Measurements from ENCODE around the gene P2RY6. TPM values are rescaled to one million over a fixed set of nuclear protein-coding genes. Genes with fewer than 3 reads are reported as not detected.

The P2RY6 gene
- total RNA-seq, 1 experiment from 2014 or later = not detected

DNA sequence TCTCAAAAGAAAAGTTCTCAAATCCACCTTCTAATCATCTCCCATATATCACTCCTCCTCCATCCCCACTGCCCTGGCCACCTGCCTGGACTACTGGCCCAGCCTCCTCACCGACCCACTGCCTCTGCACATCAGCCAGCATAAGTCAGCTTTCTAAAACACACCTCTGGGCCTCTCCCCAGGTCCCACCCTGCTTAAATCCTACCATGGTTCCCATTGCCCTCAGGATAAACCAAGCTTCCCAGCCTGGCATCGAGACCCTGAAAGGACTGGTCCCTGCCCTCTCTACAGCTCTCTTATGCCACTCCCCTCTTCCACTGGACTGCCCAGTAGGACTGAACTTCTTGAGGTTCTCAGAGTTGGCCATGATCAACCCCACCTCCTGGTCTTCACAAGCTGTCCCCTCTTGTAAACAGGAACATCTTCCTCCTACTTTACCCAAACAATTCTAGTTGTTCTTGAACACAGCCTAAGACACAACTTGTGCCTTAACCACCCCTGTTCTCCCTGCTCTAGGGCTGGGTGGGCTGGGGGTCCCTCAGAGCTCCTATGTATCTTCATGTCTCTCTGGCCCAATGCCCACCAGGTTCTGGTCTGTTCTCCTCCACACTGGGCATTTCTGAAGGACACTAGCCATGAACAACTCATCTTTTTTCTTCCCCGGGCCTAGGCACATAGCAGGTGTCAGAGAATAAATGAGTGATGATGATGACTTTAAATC lies 12.6 kb upstream of the P2RY6 start:
- peak overlapping the region in 1 of 3 experiments; percentile 17; a peak in 1 of 7 replicates for H3K27ac Mint-ChIP-seq
- Histone ChIP-seq H3K23ac (ENCODE audit: insufficient read length, low read depth, low read length) (no peak overlapping the region), H3K18ac (ENCODE audit: insufficient read length, low read depth, low read length) (no peak overlapping the region), H3T11ph (ENCODE audit: low read length) (no peak overlapping the region), H2BK15ac (ENCODE audit: low read depth, low read length) (no peak overlapping the region), H3K9ac (ENCODE audit: extremely low read depth, insufficient read length, low read length) (no peak overlapping the region), H3K9me3 (ENCODE audit: control insufficient read depth, low read depth, low read length) (no peaks in the 10 kb centered on the region), H3K4me2 (ENCODE audit: insufficient read depth, insufficient read length, low read length) (no peak overlapping the region), H4K8ac (replicated peaks; ENCODE audit: insufficient read length, low read depth, low read length) (no peak overlapping the region), H4K91ac (ENCODE audit: insufficient read length, low read depth, low read length) (no peak overlapping the region), H4K5ac (ENCODE audit: insufficient read length, low read depth, low read length) (no peak overlapping the region), H2AFZ (ENCODE audit: low read length) (no peak overlapping the region), H2AK5ac (ENCODE audit: insufficient read length, low read length) (no peak overlapping the region), H2BK5ac (ENCODE audit: insufficient read length, low read length) (no peak overlapping the region), H4K20me1 (ENCODE audit: control insufficient read depth, insufficient read depth, insufficient read length) (no peaks in the 10 kb centered on the region), H3K23me2 (ENCODE audit: insufficient read length, low read depth, low read length, poor library complexity, severe bottlenecking) (no peaks in the 10 kb centered on the region), H2BK20ac (ENCODE audit: low read depth, low read length, poor library complexity, severe bottlenecking) (no peak overlapping the region), H3K79me1 (ENCODE audit: insufficient read depth, low read depth, low read length, poor library complexity, severe bottlenecking) (no peaks in the 10 kb centered on the region), H3K4ac (ENCODE audit: low read depth, low read length) (no peak overlapping the region), H2BK12ac (ENCODE audit: insufficient read length, low read depth, low read length) (no peak overlapping the region), H3K27ac (ENCODE audit: insufficient read length, low read depth, low read length) (no peak overlapping the region), H3K79me2 (ENCODE audit: insufficient read depth, low read length) (no peaks in the 10 kb centered on the region), H3K56ac (ENCODE audit: insufficient read length, low read depth, low read length) (no peak overlapping the region), H3K4me1 (ENCODE audit: insufficient read depth, low read length) (no peaks in the 10 kb centered on the region), H2BK120ac (ENCODE audit: low read depth, low read length, poor library complexity, severe bottlenecking) (no peak overlapping the region), H3K27me3 (ENCODE audit: insufficient read depth, low read length) (peaks cover 2% of the 10 kb centered on the region; the same call in 1 of the 2 replicates), H3K14ac (ENCODE audit: insufficient read depth, low read length) (no peak overlapping the region)
- H3K27me3 Mint-ChIP-seq (ENCODE audit: low read depth) = peaks cover 19% of the 10 kb centered on the region
- no peaks in the 10 kb centered on the region for H3K36me3 Mint-ChIP-seq (ENCODE audit: insufficient read depth in 1 of 3, low read depth in 3 of 3)
- peaks cover 0 to 10% of the 10 kb centered on the region in 2 experiments; a peak in 3 of 4 replicates for H3K4me1 Mint-ChIP-seq
- DNase-seq = peak; percentile 4
- H3K9me3 Mint-ChIP-seq = no peaks in the 10 kb centered on the region
- WGBS (ENCODE audit: extremely low coverage, insufficient read length, low lambda C conversion rate) = no CpG with 5 or more reads among the region's 3 CpGs
- no peak for TF ChIP-seq CTCF (conservative IDR thresholded peaks at IDR 0.05)
- no peak overlapping the region; a peak in 1 of 5 replicates for H3K4me3 Mint-ChIP-seq

Measured in H9 (cell line).